Activated naive CD4-positive, alpha-beta T cell treated with anti-CD3 and anti-CD28 coated beads, Interleukin-2, amount 10 ng/mL, durations not matched to agents 7 days and 5 days (primary cell): Measurements from ENCODE around the gene NDUFAF3.

ENCODE experiments used
- CTCF ChIA-PET: fragments of 350-600 bp; sonication (Branson Sonifier 250); formaldehyde crosslinking; loops from one replicate; lab custom pipeline; 2021; ENCODE audit warnings: antibody characterized with exemption; lab: Charles Lee
- DNase-seq: peaks from one replicate; pipeline ENCODE4 v3.0.0-alpha.2; 2020
- H3K27ac Mint-ChIP-seq: one replicate; pipeline ENCODE4 v1.8.0; 2021; ENCODE audit warnings: mild to moderate bottlenecking, moderate library complexity, mixed read lengths
- H3K27me3 Mint-ChIP-seq: one replicate; pipeline ENCODE4 v1.8.0; 2021; ENCODE audit warnings: mild to moderate bottlenecking, mixed read lengths
- H3K36me3 Mint-ChIP-seq: one replicate; pipeline ENCODE4 v1.8.0; 2021; ENCODE audit warnings: mixed read lengths
- H3K4me1 Mint-ChIP-seq: one replicate; pipeline ENCODE4 v1.8.0; 2021; ENCODE audit warnings: mixed read lengths
- H3K4me3 Mint-ChIP-seq: one replicate; pipeline ENCODE4 v1.8.0; 2021; ENCODE audit warnings: mild to moderate bottlenecking, moderate library complexity, mixed read lengths
- H3K9me3 Mint-ChIP-seq: one replicate; pipeline ENCODE4 v1.8.0; 2021; ENCODE audit warnings: mixed read lengths

NDUFAF3 gene

GRCh38 chr3:48990636-48991469, 31.1 kb upstream of the NDUFAF3 start:
- Mint-ChIP-seq H3K4me1 (peaks cover 62% of the 10 kb centered on the region), H3K9me3 (no peaks in the 10 kb centered on the region), H3K36me3 (peaks cover 22% of the 10 kb centered on the region), H3K4me3 (peak overlapping the region; percentile 92), H3K27me3 (no peaks in the 10 kb centered on the region), H3K27ac (peak overlapping the region; percentile 93)
- DNase-seq: peak; percentile 65
- CTCF ChIA-PET: interaction anchor here (1.4 to 1.7 kb wide), 2 partner anchors 17 to 23 kb away, joined by 8 to 11 read pairs; partner anchors contain the start of gene WDR6

GRCh38 chr3:48991851-48992545, 29.9 kb upstream of the NDUFAF3 start:
- no peak for DNase-seq
- Mint-ChIP-seq H3K9me3 (no peaks in the 10 kb centered on the region), H3K27ac (peak overlapping the region; percentile 82), H3K36me3 (peaks cover 22% of the 10 kb centered on the region), H3K27me3 (no peaks in the 10 kb centered on the region), H3K4me1 (peaks cover 62% of the 10 kb centered on the region), H3K4me3 (peak overlapping the region; percentile 92)
- CTCF ChIA-PET: interaction anchor here (1.4 to 1.7 kb wide), 2 partner anchors 16 to 22 kb away, joined by 8 to 11 read pairs; partner anchors contain the start of gene WDR6

GRCh38 chr3:48993834-48994233, 28.1 kb upstream of the NDUFAF3 start:
- Mint-ChIP-seq H3K4me1 (peaks cover 52% of the 10 kb centered on the region), H3K27ac (peak overlapping the region; percentile 21), H3K36me3 (peaks cover 20% of the 10 kb centered on the region), H3K27me3 (no peaks in the 10 kb centered on the region), H3K4me3 (no peak overlapping the region), H3K9me3 (no peaks in the 10 kb centered on the region)
- CTCF ChIA-PET: no interaction called here
- DNase-seq: no peak

- no peaks in the 10 kb centered on the region for H3K27me3 Mint-ChIP-seq
- no peaks in the 10 kb centered on the region for H3K9me3 Mint-ChIP-seq
- peaks cover 19% of the 10 kb centered on the region for H3K36me3 Mint-ChIP-seq
- no peak overlapping the region for H3K27ac Mint-ChIP-seq
- no peak overlapping the region for H3K4me3 Mint-ChIP-seq
- peaks cover 33% of the 10 kb centered on the region for H3K4me1 Mint-ChIP-seq
- CTCF ChIA-PET: interaction anchor here (0.9 to 1.5 kb wide), 2 partner anchors 11 to 18 kb away, joined by 4 read pairs; partner anchors contain the start of gene WDR6
- DNase-seq: no peak
These were observed 25.3 kb upstream of the NDUFAF3 start for GRCh38 chr3:48996640-48997039.

- H3K27ac Mint-ChIP-seq: no peak overlapping the region
- CTCF ChIA-PET: interaction anchor here (1.5 kb wide), 1 partner anchor 10 kb away, joined by 4 read pairs; the partner anchor contains the start of gene WDR6
- H3K27me3 Mint-ChIP-seq: no peaks in the 10 kb centered on the region
- H3K4me3 Mint-ChIP-seq: no peak overlapping the region
- no peaks in the 10 kb centered on the region for H3K9me3 Mint-ChIP-seq
- peaks cover 19% of the 10 kb centered on the region for H3K36me3 Mint-ChIP-seq
- peaks cover 29% of the 10 kb centered on the region for H3K4me1 Mint-ChIP-seq
- no peak for DNase-seq
These were observed 24.8 kb upstream of the NDUFAF3 start for GRCh38 chr3:48997102-48997635.

GRCh38 chr3:48997714-48998637, 23.9 kb upstream of the NDUFAF3 start:
- no peak overlapping the region for H3K27ac Mint-ChIP-seq
- no peak for DNase-seq
- H3K4me3 Mint-ChIP-seq: no peak overlapping the region
- CTCF ChIA-PET: no interaction called here
- peaks cover 24% of the 10 kb centered on the region for H3K36me3 Mint-ChIP-seq
- H3K9me3 Mint-ChIP-seq: no peaks in the 10 kb centered on the region
- H3K27me3 Mint-ChIP-seq: no peaks in the 10 kb centered on the region
- peaks cover 32% of the 10 kb centered on the region for H3K4me1 Mint-ChIP-seq

GRCh38 chr3:48999085-48999858, 22.6 kb upstream of the NDUFAF3 start:
- H3K27ac Mint-ChIP-seq: peak overlapping the region; percentile 64
- H3K36me3 Mint-ChIP-seq: peaks cover 17% of the 10 kb centered on the region
- no peaks in the 10 kb centered on the region for H3K9me3 Mint-ChIP-seq
- H3K4me3 Mint-ChIP-seq: no peak overlapping the region
- CTCF ChIA-PET: no interaction called here
- no peaks in the 10 kb centered on the region for H3K27me3 Mint-ChIP-seq
- no peak for DNase-seq
- peaks cover 22% of the 10 kb centered on the region for H3K4me1 Mint-ChIP-seq

GRCh38 chr3:49001155-49001554, 20.8 kb upstream of the NDUFAF3 start:
- Mint-ChIP-seq H3K27ac (no peak overlapping the region), H3K27me3 (no peaks in the 10 kb centered on the region), H3K4me3 (no peak overlapping the region), H3K36me3 (peaks cover 8% of the 10 kb centered on the region), H3K4me1 (peaks cover 13% of the 10 kb centered on the region), H3K9me3 (no peaks in the 10 kb centered on the region)
- CTCF ChIA-PET: interaction anchor here (0.8 kb wide), 1 partner anchor 12 kb away, joined by 3 read pairs; no protein-coding TSS in a partner anchor
- DNase-seq: no peak

- no peak for DNase-seq
- Mint-ChIP-seq H3K4me1 (peaks cover 40% of the 10 kb centered on the region), H3K4me3 (no peak overlapping the region), H3K9me3 (no peaks in the 10 kb centered on the region), H3K27ac (no peak overlapping the region), H3K27me3 (no peaks in the 10 kb centered on the region), H3K36me3 (peaks cover 25% of the 10 kb centered on the region)
- CTCF ChIA-PET: interaction anchor here (0.5 to 5.2 kb wide), 4 partner anchors 9 to 167 kb away, joined by 3 to 62 read pairs (median 25); partner anchors contain the start of genes DALRD3, KLHDC8B, NDUFAF3 and P4HTM
These were observed 17.3 kb upstream of the NDUFAF3 start for GRCh38 chr3:49004352-49005302.

- Mint-ChIP-seq H3K9me3 (no peaks in the 10 kb centered on the region), H3K4me3 (no peak overlapping the region), H3K36me3 (peaks cover 25% of the 10 kb centered on the region), H3K27ac (no peak overlapping the region), H3K4me1 (peaks cover 40% of the 10 kb centered on the region), H3K27me3 (no peaks in the 10 kb centered on the region)
- no peak for DNase-seq
- CTCF ChIA-PET: interaction anchor here (1.6 to 5.2 kb wide), 3 partner anchors 13 to 166 kb away, joined by 4 to 62 read pairs (median 46); partner anchors contain the start of genes DALRD3, KLHDC8B, NDUFAF3 and P4HTM
These were observed 16.6 kb upstream of the NDUFAF3 start for GRCh38 chr3:49005303-49005680.

GRCh38 chr3:49005998-49006397, 15.9 kb upstream of the NDUFAF3 start:
- Mint-ChIP-seq H3K27ac (peak overlapping the region; percentile 99), H3K36me3 (peaks cover 25% of the 10 kb centered on the region), H3K27me3 (no peaks in the 10 kb centered on the region), H3K4me1 (peaks cover 40% of the 10 kb centered on the region), H3K9me3 (no peaks in the 10 kb centered on the region), H3K4me3 (peak overlapping the region; percentile 98)
- no peak for DNase-seq
- CTCF ChIA-PET: interaction anchor here (1.1 to 5.2 kb wide), 4 partner anchors 11 to 165 kb away, joined by 4 to 62 read pairs (median 25); partner anchors contain the start of genes DALRD3, KLHDC8B, NDUFAF3 and P4HTM
